K562 (cell line): Measurements from ENCODE around the gene GABRA4. TPM values are rescaled to one million over a fixed set of nuclear protein-coding genes. Genes with fewer than 3 reads are reported as not detected.

Source experiments
- ATAC-seq: fragments of 200-7000 bp; cut with Tn5 transposase; 3 replicates; pipeline ENCODE4 v1.9.1; 2020; ENCODE audit warnings: moderate library complexity
- BruUV-seq: library from RNA; stranded (reverse); fragments of 400-500 nt; replicated peaks from 2 replicates; lab custom pipeline; 2021; lab: Mats Ljungman, UMichigan
- CTCF ChIA-PET: fragments of 300-600 bp; formaldehyde crosslinking; extraction: SDS; loops from one replicate; lab custom pipeline; 2021; ENCODE audit warnings: low intra/inter-chr PET ratio; lab: Yijun Ruan, JAX
- POLR2A ChIA-PET: fragments of 300-600, 350-650 bp; sonication (Branson Sonifier 250); formaldehyde crosslinking; extraction: SDS; loops from one replicate; lab custom pipeline; 2021; ENCODE audit warnings: antibody characterized with exemption, inconsistent platforms; lab: Yijun Ruan, JAX
- DNase-seq, 4 experiments: peaks; one replicate each; pipeline versions ENCODE4 v3.0.0 to v3.0.0-alpha.2; 2011 to 2018; ENCODE audit warnings: low spot score in 3 of 4, mixed read lengths in 3 of 4; ENCODE audit errors: extremely low read depth in 1 of 4
- FAIRE-seq: peaks from 2 replicates; lab custom pipeline; 2011; peaks lifted over from hg19 to GRCh38; lab: Jason Lieb, UNC
- H2AFZ ChIP-seq: 2 replicates; pipeline ENCODE4 v1.6.0; 2011; ENCODE audit warnings: low read depth, low read length, control low read depth, inconsistent platforms
- H3K27ac ChIP-seq: fragments of 200-600 bp; 3 replicates; pipeline ENCODE4 v1.8.0; 2011; ENCODE audit warnings: low read depth, mild to moderate bottlenecking, control low read depth, inconsistent platforms, low read length, moderate library complexity, mixed read lengths; ENCODE audit errors: extremely low read depth
- H3K27me3 ChIP-seq, 2 experiments: fragments of 300-600 bp in 1 of 2; 2 replicates in 1 of 2; 3 replicates in 1 of 2; pipeline versions ENCODE4 v1.6.0 to v1.8.0; 2011; ENCODE audit warnings: inconsistent platforms in 2 of 2, low read length in 2 of 2, mild to moderate bottlenecking in 1 of 2, mixed read lengths in 1 of 2, moderate library complexity in 1 of 2; ENCODE audit not compliant: control insufficient read depth in 2 of 2, insufficient read depth in 2 of 2
- H3K36me3 ChIP-seq: fragments of 300-600 bp; 3 replicates; pipeline ENCODE4 v1.8.0; 2011; ENCODE audit warnings: mild to moderate bottlenecking, low read length, inconsistent platforms; ENCODE audit not compliant: control insufficient read depth, insufficient read depth
- H3K4me1 ChIP-seq, 2 experiments: fragments of 200-600 bp in 1 of 2; replicated peaks in 1 of 2; 2 replicates in 1 of 2; 3 replicates in 1 of 2; pipeline versions ENCODE4 v1.5.1 to v1.8.0; 2011; ENCODE audit warnings: inconsistent platforms in 2 of 2, low read length in 2 of 2, mild to moderate bottlenecking in 1 of 2, mixed read lengths in 1 of 2, moderate library complexity in 1 of 2; ENCODE audit not compliant: control insufficient read depth in 2 of 2, insufficient read depth in 2 of 2
- H3K4me2 ChIP-seq: 2 replicates; pipeline ENCODE4 v1.6.1; 2011; ENCODE audit warnings: low read length, control low read depth, inconsistent platforms, mixed read lengths; ENCODE audit not compliant: insufficient read depth
- H3K4me3 ChIP-seq: fragments of 200-600 bp; sonication (generic), shearing (Covaris generic); 2 replicates; pipeline ENCODE4 v1.5.1; 2016; ENCODE audit warnings: control low read depth, inconsistent platforms
- H3K79me2 ChIP-seq: fragments of 200-600 bp; 3 replicates; pipeline ENCODE4 v1.8.0; 2011; ENCODE audit warnings: low read length, inconsistent platforms; ENCODE audit not compliant: control insufficient read depth, insufficient read depth
- H3K9ac ChIP-seq, 2 experiments: 2 replicates each; pipeline versions ENCODE4 v1.6.0 to v1.6.1; 2011; ENCODE audit warnings: low read depth in 2 of 2, low read length in 2 of 2, control low read depth in 1 of 2, inconsistent platforms in 1 of 2, mild to moderate bottlenecking in 1 of 2, mixed read lengths in 1 of 2; ENCODE audit not compliant: insufficient read depth in 1 of 2
- H3K9me1 ChIP-seq: one replicate; pipeline ENCODE4 v1.6.0; 2011; ENCODE audit warnings: inconsistent platforms, mild to moderate bottlenecking, low read length, moderate library complexity; ENCODE audit not compliant: control insufficient read depth, insufficient read depth
- H3K9me3 ChIP-seq: replicated peaks from 2 replicates; pipeline ENCODE4 v1.5.1; 2011; ENCODE audit warnings: low read depth, low read length, inconsistent platforms; ENCODE audit not compliant: control insufficient read depth, insufficient read depth
- H4K20me1 ChIP-seq: replicated peaks from 2 replicates; pipeline ENCODE4 v1.6.1; 2011; ENCODE audit warnings: low read length, inconsistent platforms, mixed read lengths; ENCODE audit not compliant: control insufficient read depth, insufficient read depth
- ARHGAP35 ChIP-seq: fragments of 450-650 bp; IDR thresholded peaks from 2 replicates; pipeline ENCODE4 v1.6.1; 2018; ENCODE audit not compliant: partially characterized antibody
- BHLHE40 ChIP-seq: IDR thresholded peaks from 2 replicates; pipeline ENCODE4 v1.6.1; 2011; ENCODE audit warnings: low read length, improper control_type of control experiment
- CBX2 ChIP-seq: fragments of 200-600 bp; sonication (generic); IDR thresholded peaks from one replicate; pipeline ENCODE4 v1.6.1; 2012; ENCODE audit warnings: mild to moderate bottlenecking, low read length, inconsistent platforms; ENCODE audit not compliant: insufficient read depth, poor library complexity, severe bottlenecking
- COPS2 ChIP-seq: fragments of 450-650 bp; conservative IDR thresholded peaks from 2 replicates; pipeline ENCODE4 v1.6.1; 2016; ENCODE audit warnings: mild to moderate bottlenecking, moderate library complexity
- ELF1 ChIP-seq: fragments of 200-800 bp; sonication (Bioruptor generic); IDR thresholded peaks from 2 replicates; pipeline ENCODE4 v1.6.1; 2016; ENCODE audit warnings: missing genetic modification characterization, missing compliant biosample characterization
- FOXJ2 ChIP-seq: fragments of 200-800 bp; sonication (Bioruptor generic); IDR thresholded peaks from 2 replicates; pipeline ENCODE4 v1.6.1; 2016; ENCODE audit warnings: missing genetic modification characterization, missing compliant biosample characterization
- HMG20A ChIP-seq: fragments of 450-650 bp; formaldehyde crosslinking; conservative IDR thresholded peaks from 2 replicates; pipeline ENCODE4 v1.4.0; 2020; ENCODE audit warnings: mild to moderate bottlenecking, mixed read lengths
- HSF4 ChIP-seq: fragments of 250-450 bp; sonication (Bioruptor Pico); IDR thresholded peaks from 2 replicates; pipeline ENCODE4 v2.1.2; 2022; ENCODE audit warnings: mild to moderate bottlenecking, moderate library complexity, borderline replicate concordance
- LARP7 ChIP-seq: fragments of 450-650 bp; IDR thresholded peaks from 2 replicates; pipeline ENCODE4 v1.6.1; 2016
- OTX1 ChIP-seq: fragments of 450-650 bp; formaldehyde crosslinking; IDR thresholded peaks from 2 replicates; pipeline ENCODE4 v1.4.0; 2022; ENCODE audit warnings: mild to moderate bottlenecking
- PHB2 ChIP-seq: fragments of 450-650 bp; IDR thresholded peaks from 2 replicates; pipeline ENCODE4 v1.6.1; 2017; ENCODE audit warnings: low read depth
- RB1 ChIP-seq: fragments of 450-650 bp; IDR thresholded peaks from 2 replicates; pipeline ENCODE4 v1.6.1; 2017; ENCODE audit warnings: low read depth, mild to moderate bottlenecking
- TEAD4 ChIP-seq, 2 experiments: sonication (generic) in 1 of 2; formaldehyde crosslinking in 1 of 2; IDR thresholded peaks; 2 replicates each; pipeline versions ENCODE4 v1.6.1 to v1.8.0; 2012 to 2022; ENCODE audit warnings: borderline replicate concordance in 1 of 2, inconsistent platforms in 1 of 2, low read length in 1 of 2, mild to moderate bottlenecking in 1 of 2, missing genetic modification reagents in 1 of 2
- TOE1 ChIP-seq, 2 experiments: fragments of 450-650 bp in 1 of 2; sonication (generic) in 1 of 2; formaldehyde crosslinking in 1 of 2; IDR thresholded peaks; 2 replicates each; pipeline versions ENCODE4 v1.7.1 to v1.8.0; 2016 to 2022; ENCODE audit warnings: borderline replicate concordance in 2 of 2, mild to moderate bottlenecking in 2 of 2, antibody characterized with exemption in 1 of 2, inconsistent platforms in 1 of 2, low read depth in 1 of 2, missing genetic modification reagents in 1 of 2, moderate library complexity in 1 of 2
- XRCC3 ChIP-seq: fragments of 450-650 bp; IDR thresholded peaks from 2 replicates; pipeline ENCODE4 v1.6.1; 2017; ENCODE audit warnings: mild to moderate bottlenecking, moderate library complexity
- in situ Hi-C: fragments of 300-500 bp; cut with MboI; formaldehyde crosslinking; loops from 4 replicates; pipeline ENCODE4 v1.15.0; 2018; ENCODE audit warnings: inconsistent platforms, mixed read lengths
- intact Hi-C: fragments of 100-400 bp; cut with micrococcal nuclease; formaldehyde crosslinking; loops from 2 replicates; pipeline ENCODE4 v1.14.2; 2022
- polyA plus RNA-seq, 8 experiments: library from polyadenylated mRNA; depleted of rRNA in 4 of 8; stranded (reverse) in 5 of 8; unstranded in 3 of 8; fragments of >200 nt; fragmentation: Nextera tagmentation in 2 of 8; fragmentation: Illumina TruSeq in 1 of 8; extraction: Ambion mirVana in 2 of 8; extraction: Trizol in 1 of 8; gene quantifications; 2 replicates each; pipeline versions ENCODE4 v1.2.1 to v1.2.3, GENCODE V29; 2011 to 2014; ENCODE audit warnings: inconsistent platforms in 1 of 8, missing spikeins in 1 of 8
- total RNA-seq, 7 experiments: library from RNA; depleted of rRNA in 6 of 7; stranded (reverse); fragments of >200 nt in 6 of 7; fragmentation: Illumina TruSeq in 2 of 7; extraction: Trizol in 2 of 7; gene quantifications; 2 replicates each; pipeline versions ENCODE4 v1.2.1 to v1.2.3, GENCODE V29; 2011 to 2021; ENCODE audit warnings: low replicate concordance in 1 of 7
- TF ChIP-seq, protein P1 (sequence below): fragments of 250-450 bp; sonication (Bioruptor Pico); IDR thresholded peaks from 2 replicates; pipeline ENCODE4 v1.8.0; 2021; ENCODE audit warnings: mild to moderate bottlenecking, moderate library complexity
- TF ChIP-seq, protein P2 (sequence below): sonication (generic); formaldehyde crosslinking; IDR thresholded peaks from 2 replicates; pipeline ENCODE4 v1.8.0; 2023; ENCODE audit warnings: missing genetic modification reagents, mild to moderate bottlenecking, borderline replicate concordance

The GABRA4 gene
- total and polyA plus RNA-seq, 9 of the 15 experiments (the other 6 are each of a cell fraction or from before 2014, with no cell fraction given), result not detected

DNA sequence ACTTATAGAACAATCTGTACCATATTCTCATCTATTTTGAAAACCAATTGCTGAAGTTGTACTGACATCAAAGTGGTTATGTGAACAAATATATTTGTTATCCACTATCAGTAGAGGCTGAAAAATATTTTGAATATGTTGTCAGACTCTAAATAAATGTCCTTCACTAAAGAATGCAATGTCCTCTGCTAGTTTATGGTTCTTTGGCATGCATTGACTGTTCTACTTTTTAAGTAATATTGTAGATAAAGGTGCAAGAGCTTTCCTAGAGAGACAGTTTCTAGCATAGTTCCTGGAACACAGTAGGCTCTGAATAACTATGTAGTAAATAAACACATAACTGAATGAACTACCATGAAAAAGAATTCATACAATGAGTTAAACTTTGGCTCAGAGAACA lies 66.2 kb downstream of the GABRA4 start:
- Histone ChIP-seq H2AFZ (no peak overlapping the region), H3K27me3 (no peaks in the 10 kb centered on the region), H3K9ac (no peak overlapping the region), H3K79me2 (no peaks in the 10 kb centered on the region)
- FAIRE-seq, result no peak
- intact Hi-C loops, result no loop called here
- BruUV-seq, result no TSS peak
- ATAC-seq, result no peak
- TF ChIP-seq LARP7 (no peak), OTX1 (no peak), XRCC3 (no peak), COPS2 (no peak), FOXJ2 (tag) (no peak), ELF1 (tag) (no peak), HSF4 (CRISPR knock-in tag) (no peak), RB1 (no peak), ARHGAP35 (no peak), CBX2 (no peak), BHLHE40 (no peak), HMG20A (CRISPR knock-in tag) (no peak), PHB2 (no peak), TEAD4 (IDR thresholded peaks at IDR 0.05; ENCODE audit: low read length) (no peak), TEAD4 (CRISPR knock-in tag; IDR thresholded peaks at IDR 0.05; ENCODE audit: borderline replicate concordance) (no peak), TOE1 (IDR thresholded peaks at IDR 0.05; ENCODE audit: borderline replicate concordance) (no peak), TOE1 (CRISPR knock-in tag; IDR thresholded peaks at IDR 0.05; ENCODE audit: borderline replicate concordance, low read depth) (no peak)
- TF ChIP-seq, protein P1, sequence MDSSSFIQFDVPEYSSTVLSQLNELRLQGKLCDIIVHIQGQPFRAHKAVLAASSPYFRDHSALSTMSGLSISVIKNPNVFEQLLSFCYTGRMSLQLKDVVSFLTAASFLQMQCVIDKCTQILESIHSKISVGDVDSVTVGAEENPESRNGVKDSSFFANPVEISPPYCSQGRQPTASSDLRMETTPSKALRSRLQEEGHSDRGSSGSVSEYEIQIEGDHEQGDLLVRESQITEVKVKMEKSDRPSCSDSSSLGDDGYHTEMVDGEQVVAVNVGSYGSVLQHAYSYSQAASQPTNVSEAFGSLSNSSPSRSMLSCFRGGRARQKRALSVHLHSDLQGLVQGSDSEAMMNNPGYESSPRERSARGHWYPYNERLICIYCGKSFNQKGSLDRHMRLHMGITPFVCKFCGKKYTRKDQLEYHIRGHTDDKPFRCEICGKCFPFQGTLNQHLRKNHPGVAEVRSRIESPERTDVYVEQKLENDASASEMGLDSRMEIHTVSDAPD, result no peak
- TF ChIP-seq, protein P2, sequence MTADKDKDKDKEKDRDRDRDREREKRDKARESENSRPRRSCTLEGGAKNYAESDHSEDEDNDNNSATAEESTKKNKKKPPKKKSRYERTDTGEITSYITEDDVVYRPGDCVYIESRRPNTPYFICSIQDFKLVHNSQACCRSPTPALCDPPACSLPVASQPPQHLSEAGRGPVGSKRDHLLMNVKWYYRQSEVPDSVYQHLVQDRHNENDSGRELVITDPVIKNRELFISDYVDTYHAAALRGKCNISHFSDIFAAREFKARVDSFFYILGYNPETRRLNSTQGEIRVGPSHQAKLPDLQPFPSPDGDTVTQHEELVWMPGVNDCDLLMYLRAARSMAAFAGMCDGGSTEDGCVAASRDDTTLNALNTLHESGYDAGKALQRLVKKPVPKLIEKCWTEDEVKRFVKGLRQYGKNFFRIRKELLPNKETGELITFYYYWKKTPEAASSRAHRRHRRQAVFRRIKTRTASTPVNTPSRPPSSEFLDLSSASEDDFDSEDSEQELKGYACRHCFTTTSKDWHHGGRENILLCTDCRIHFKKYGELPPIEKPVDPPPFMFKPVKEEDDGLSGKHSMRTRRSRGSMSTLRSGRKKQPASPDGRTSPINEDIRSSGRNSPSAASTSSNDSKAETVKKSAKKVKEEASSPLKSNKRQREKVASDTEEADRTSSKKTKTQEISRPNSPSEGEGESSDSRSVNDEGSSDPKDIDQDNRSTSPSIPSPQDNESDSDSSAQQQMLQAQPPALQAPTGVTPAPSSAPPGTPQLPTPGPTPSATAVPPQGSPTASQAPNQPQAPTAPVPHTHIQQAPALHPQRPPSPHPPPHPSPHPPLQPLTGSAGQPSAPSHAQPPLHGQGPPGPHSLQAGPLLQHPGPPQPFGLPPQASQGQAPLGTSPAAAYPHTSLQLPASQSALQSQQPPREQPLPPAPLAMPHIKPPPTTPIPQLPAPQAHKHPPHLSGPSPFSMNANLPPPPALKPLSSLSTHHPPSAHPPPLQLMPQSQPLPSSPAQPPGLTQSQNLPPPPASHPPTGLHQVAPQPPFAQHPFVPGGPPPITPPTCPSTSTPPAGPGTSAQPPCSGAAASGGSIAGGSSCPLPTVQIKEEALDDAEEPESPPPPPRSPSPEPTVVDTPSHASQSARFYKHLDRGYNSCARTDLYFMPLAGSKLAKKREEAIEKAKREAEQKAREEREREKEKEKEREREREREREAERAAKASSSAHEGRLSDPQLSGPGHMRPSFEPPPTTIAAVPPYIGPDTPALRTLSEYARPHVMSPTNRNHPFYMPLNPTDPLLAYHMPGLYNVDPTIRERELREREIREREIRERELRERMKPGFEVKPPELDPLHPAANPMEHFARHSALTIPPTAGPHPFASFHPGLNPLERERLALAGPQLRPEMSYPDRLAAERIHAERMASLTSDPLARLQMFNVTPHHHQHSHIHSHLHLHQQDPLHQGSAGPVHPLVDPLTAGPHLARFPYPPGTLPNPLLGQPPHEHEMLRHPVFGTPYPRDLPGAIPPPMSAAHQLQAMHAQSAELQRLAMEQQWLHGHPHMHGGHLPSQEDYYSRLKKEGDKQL (CRISPR knock-in tag), result no peak
- TF ChIP-seq, all 486 proteins: peak for 0
- in situ Hi-C loops, result no loop called here
- H3K9me3 ChIP-seq, result no peaks in the 10 kb centered on the region
- no peak overlapping the region for H3K27ac ChIP-seq
- H3K36me3 ChIP-seq, result no peaks in the 10 kb centered on the region
- ChIA-PET POLR2A (no interaction called here), CTCF (no interaction called here)
- H3K4me1 ChIP-seq, result no peaks in the 10 kb centered on the region
- no peaks in the 10 kb centered on the region for H4K20me1 ChIP-seq
- H3K4me3 ChIP-seq, result no peak overlapping the region
- no peak overlapping the region for H3K4me2 ChIP-seq
- no peak for DNase-seq
- no peaks in the 10 kb centered on the region for H3K9me1 ChIP-seq
